Naive B cell (primary cell): ENCODE results near the gene NUP205. TPM values are rescaled to one million over a fixed set of nuclear protein-coding genes. Genes with fewer than 3 reads are reported as not detected.

Source experiments
- ATAC-seq, 2 donors: fragments of 150-1000 bp; cut with Tn5 transposase; 2 replicates each; pipeline ENCODE4 v1.10.0; 2021; ENCODE audit warnings: low read depth in 2 of 2, mild to moderate bottlenecking in 2 of 2, moderate library complexity in 2 of 2
- DNase-seq: peaks from one replicate; pipeline ENCODE4 v3.0.0; 2022
- H3K27ac Mint-ChIP-seq, 6 donors: one replicate each; pipeline ENCODE4 v1.8.0; 2020 to 2022; ENCODE audit warnings: mild to moderate bottlenecking in 6 of 6, mixed read lengths in 6 of 6, moderate library complexity in 5 of 6, inconsistent platforms in 2 of 6
- H3K27me3 Mint-ChIP-seq, 3 donors: one replicate each; pipeline ENCODE4 v1.8.0; 2021 to 2022; ENCODE audit warnings: mixed read lengths in 3 of 3, mild to moderate bottlenecking in 1 of 3
- H3K36me3 Mint-ChIP-seq, 2 donors: one replicate each; pipeline ENCODE4 v1.8.0; 2020 to 2022; ENCODE audit warnings: mixed read lengths in 2 of 2, inconsistent platforms in 1 of 2, mild to moderate bottlenecking in 1 of 2
- H3K4me1 Mint-ChIP-seq, 3 donors: one replicate each; pipeline ENCODE4 v1.8.0; 2020 to 2022; ENCODE audit warnings: mixed read lengths in 3 of 3, inconsistent platforms in 1 of 3, mild to moderate bottlenecking in 1 of 3, moderate library complexity in 1 of 3
- H3K4me3 Mint-ChIP-seq, 8 donors: one replicate each; pipeline ENCODE4 v1.8.0; 2020 to 2022; ENCODE audit warnings: mild to moderate bottlenecking in 8 of 8, mixed read lengths in 8 of 8, moderate library complexity in 8 of 8, inconsistent platforms in 2 of 8
- H3K9me3 Mint-ChIP-seq, 7 donors: one replicate each; pipeline ENCODE4 v1.8.0; 2020 to 2022; ENCODE audit warnings: mixed read lengths in 7 of 7, mild to moderate bottlenecking in 5 of 7, inconsistent platforms in 2 of 7, moderate library complexity in 1 of 7
- polyA plus RNA-seq, 6 donors: library from polyadenylated mRNA; unstranded; fragments of 300-500 nt; fragmentation: Illumina TruSeq; gene quantifications; one replicate each; pipeline ENCODE4 v1.2.3, GENCODE V29; 2021; ENCODE audit warnings: low read depth in 6 of 6

NUP205 gene
- polyA plus RNA-seq, 6 donors from 2014 or later = 8.8 to 22.0 (median 18.2) TPM

DNA sequence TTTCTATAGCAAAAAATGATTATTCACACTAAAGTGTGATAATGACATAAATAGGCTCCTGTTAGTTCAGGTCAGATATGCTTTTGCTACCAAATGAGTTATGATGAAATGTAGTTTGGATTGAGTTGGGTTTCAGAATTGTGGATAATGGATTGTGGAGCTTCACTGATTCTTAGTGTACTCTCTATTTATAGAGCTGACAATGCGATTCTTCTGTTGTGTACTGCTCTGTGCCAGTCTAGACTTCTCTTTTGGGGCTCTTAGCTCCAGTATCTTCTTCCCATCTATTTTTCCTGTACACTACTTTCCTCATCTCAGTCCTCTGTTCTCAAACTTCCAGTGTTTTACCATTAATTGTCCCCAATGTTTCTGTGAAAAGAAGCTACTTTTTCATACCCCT lies 112.1 kb downstream of the NUP205 start:
- ATAC-seq = no peak
- Mint-ChIP-seq H3K27ac (peak overlapping the region in 1 of 6 donors; percentile 23), H3K36me3 (peaks cover 0 to 5% of the 10 kb centered on the region in 2 donors), H3K9me3 (peaks cover 0 to 3% (median 0%) of the 10 kb centered on the region in 7 donors), H3K4me1 (peaks cover 20 to 48% (median 38%) of the 10 kb centered on the region in 3 donors), H3K4me3 (no peak overlapping the region), H3K27me3 (no peaks in the 10 kb centered on the region)
- no peak for DNase-seq

DNA sequence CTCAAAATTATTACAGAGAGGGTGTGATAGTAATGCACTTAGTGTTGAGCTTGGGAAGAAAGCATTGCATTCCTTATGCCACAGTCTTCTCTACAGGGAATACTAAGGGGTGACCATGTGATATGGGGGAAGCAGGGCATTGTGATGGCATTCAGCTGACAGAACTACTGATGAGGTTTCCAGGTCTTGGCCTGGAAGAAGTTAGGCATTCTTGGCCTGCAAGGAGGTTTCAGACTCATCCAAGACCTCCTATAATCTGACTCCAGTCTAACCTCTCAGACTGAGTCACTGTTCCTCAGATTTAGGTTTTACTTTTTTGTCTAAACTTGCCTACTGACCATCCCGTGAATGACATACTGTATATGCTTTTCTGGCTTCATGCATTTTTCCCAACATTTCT lies 112.5 kb downstream of the NUP205 start:
- ATAC-seq (no peak), DNase-seq (no peak)
- Mint-ChIP-seq H3K27me3 (no peaks in the 10 kb centered on the region), H3K36me3 (peaks cover 0 to 7% of the 10 kb centered on the region in 2 donors), H3K27ac (peak overlapping the region in 1 of 6 donors; percentile 23), H3K4me1 (peaks cover 20 to 46% (median 34%) of the 10 kb centered on the region in 3 donors), H3K4me3 (no peak overlapping the region), H3K9me3 (peaks cover 0 to 3% (median 0%) of the 10 kb centered on the region in 7 donors)

DNA sequence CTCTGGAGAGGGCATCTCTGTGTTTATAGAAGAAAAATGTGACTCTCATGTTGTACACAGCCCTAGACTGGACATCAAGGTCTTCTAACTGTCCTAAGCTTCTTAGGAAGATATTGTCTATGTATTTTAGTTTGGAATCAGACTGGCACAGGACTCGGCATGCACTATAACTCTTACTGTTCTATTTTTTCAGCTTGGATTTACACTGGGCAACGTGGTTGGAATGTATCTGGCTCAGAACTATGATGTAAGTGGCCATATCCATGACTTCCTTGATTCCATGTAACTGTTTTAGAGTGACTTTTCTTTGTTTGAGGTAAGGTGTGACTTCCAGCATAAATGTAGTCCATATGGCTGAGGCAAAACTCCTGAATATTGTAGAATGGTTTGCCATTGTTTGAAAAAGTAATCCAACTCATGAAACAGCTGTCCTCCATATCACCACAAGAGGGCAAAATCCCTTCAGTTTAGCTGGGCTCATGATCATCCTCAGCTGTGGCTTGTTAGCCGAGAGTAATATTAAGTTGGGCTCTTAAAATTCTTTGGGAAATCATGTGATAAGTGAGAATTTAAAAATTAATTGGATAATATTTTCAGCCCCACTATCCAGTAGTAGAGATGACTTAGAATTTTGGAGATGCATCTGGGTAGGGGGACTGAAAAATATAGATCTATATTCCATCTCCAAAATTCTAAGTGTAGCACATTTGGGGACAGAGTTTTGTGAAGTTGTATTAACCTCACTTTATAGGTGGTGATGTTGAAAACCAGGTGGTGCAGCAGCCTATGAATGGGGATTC lies 115.0 kb downstream of the NUP205 start:
- no peak overlapping the region for H3K27ac Mint-ChIP-seq
- peaks cover 9 to 25% (median 19%) of the 10 kb centered on the region in 3 donors for H3K4me1 Mint-ChIP-seq
- no peak for DNase-seq
- no peak overlapping the region for H3K4me3 Mint-ChIP-seq
- peaks cover 2 to 13% of the 10 kb centered on the region in 2 donors for H3K36me3 Mint-ChIP-seq
- ATAC-seq = peak in 1 of 2 donors; percentile 41
- no peaks in the 10 kb centered on the region for H3K27me3 Mint-ChIP-seq
- peaks cover 0 to 3% (median 0%) of the 10 kb centered on the region in 7 donors for H3K9me3 Mint-ChIP-seq

DNA sequence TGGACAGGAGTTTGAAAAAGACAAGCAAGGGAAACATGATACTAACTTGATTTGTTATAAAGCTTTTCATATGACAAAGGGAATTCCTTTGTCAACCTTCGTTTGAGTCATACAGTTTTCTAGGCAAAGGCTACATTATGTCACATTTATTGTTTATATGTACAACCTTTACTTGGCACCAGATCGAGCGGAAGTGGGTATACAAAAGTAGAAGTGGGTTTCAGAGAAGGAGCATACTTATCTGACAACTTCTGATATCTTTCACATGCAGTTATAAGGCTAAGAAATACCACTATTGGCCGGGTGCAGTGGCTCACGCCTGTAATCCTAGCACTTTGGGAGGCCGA lies 115.6 kb downstream of the NUP205 start:
- H3K4me1 Mint-ChIP-seq = peaks cover 9 to 20% (median 17%) of the 10 kb centered on the region in 3 donors
- peaks cover 8 to 13% of the 10 kb centered on the region in 2 donors for H3K36me3 Mint-ChIP-seq
- no peak for DNase-seq
- ATAC-seq = no peak
- no peaks in the 10 kb centered on the region for H3K27me3 Mint-ChIP-seq
- H3K27ac Mint-ChIP-seq = peak overlapping the region in 1 of 6 donors; percentile 74
- H3K4me3 Mint-ChIP-seq = no peak overlapping the region
- H3K9me3 Mint-ChIP-seq = peaks cover 0 to 3% (median 0%) of the 10 kb centered on the region in 7 donors

DNA sequence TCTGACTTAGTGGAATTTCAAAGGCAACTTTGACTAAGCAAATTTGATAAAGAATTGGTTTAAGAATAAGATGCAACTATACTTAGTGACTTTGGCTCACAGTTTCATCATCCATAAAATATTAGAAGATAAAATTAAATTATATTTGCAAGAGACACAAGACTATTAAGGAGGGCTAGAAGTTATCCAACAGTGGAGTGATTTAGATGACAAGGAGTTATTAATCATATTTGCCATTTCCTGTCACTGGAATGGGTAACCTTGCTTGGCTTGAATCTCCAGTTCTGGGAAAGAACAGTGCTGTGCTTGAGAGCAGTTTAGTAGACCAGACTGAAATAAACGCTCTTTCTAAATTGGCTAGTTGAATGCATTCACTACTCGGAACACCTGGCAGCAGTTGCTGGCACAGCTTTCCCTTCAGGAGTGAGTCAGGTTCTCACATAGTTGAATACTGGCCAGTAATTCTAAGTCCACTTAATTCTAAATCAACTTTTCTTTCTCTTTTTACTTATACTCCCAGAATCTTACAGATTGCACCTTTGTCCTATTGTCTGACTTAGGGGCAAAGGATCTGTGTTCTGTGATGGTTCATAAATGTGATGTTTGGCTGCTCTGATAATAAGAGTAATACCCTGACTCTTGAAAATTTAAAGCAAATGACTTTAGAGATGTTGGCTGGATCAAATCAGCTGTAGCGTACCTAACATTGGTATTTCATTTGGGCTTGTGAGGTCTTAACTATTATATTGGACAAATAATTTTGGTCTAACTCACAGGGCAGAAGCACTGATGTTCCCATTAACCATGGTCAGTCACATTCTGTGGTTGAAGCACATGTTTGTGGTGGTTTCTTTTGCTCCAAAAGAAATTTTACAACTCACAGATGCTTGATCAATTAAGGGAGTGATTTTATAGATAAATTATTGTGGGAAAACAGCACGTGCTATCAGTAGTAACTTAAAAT lies 121.2 kb downstream of the NUP205 start:
- Mint-ChIP-seq H3K36me3 (peaks cover 18 to 19% of the 10 kb centered on the region in 2 donors), H3K4me1 (peaks cover 15 to 25% (median 17%) of the 10 kb centered on the region in 3 donors), H3K4me3 (no peak overlapping the region), H3K9me3 (no peaks in the 10 kb centered on the region), H3K27me3 (no peaks in the 10 kb centered on the region), H3K27ac (peak overlapping the region in 1 of 6 donors; percentile 9)
- DNase-seq = no peak
- ATAC-seq = no peak

DNA sequence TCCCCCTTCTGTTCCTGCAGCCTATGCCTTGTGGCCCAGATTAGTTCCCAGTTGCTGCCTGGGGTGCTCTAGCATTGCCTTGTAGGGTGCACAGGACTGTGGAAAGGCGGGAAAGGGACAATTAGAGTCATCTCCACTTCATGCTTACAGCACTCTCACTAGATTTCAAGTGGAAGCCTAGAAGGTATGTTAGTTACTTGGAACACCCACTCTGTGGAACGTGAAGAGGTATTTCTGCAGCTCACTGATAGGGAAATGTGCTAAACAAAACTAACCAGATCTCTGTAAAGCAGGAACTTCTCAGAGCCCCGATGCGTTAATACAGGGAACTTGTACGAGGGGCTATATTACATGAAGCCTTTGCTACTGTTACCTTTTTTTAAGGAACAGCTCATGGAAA lies 124.0 kb downstream of the NUP205 start:
- no peaks in the 10 kb centered on the region for H3K9me3 Mint-ChIP-seq
- DNase-seq = no peak
- peak overlapping the region in 1 of 8 donors; percentile 59 for H3K4me3 Mint-ChIP-seq
- H3K4me1 Mint-ChIP-seq = peaks cover 15 to 30% (median 20%) of the 10 kb centered on the region in 3 donors
- H3K36me3 Mint-ChIP-seq = peaks cover 6 to 24% of the 10 kb centered on the region in 2 donors
- ATAC-seq = no peak
- no peaks in the 10 kb centered on the region for H3K27me3 Mint-ChIP-seq
- peak overlapping the region in 2 of 6 donors; percentile 45 to 54 for H3K27ac Mint-ChIP-seq

DNA sequence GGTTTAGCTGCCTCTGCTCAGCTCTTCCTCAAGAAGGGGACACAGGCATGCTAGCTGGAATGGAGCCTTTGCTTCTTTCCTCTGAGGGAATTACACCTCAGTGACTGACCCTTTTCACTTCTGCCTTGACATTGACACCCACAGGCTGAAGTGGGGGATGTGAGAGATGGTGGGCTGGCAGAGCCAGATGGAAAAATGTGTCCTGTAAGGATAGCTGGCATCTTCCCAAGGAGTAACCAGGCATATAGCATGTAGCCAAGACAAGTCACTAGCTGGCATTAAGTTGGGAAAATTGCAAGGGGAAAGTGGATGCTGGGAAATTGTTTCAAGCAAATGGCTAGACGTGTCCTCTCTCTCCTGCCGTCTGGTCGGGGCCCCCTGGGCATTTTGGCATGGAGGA lies 124.5 kb downstream of the NUP205 start:
- Mint-ChIP-seq H3K4me1 (peaks cover 15 to 30% (median 20%) of the 10 kb centered on the region in 3 donors), H3K27ac (peak overlapping the region; percentile 1 to 79 (median 50)), H3K27me3 (no peaks in the 10 kb centered on the region), H3K36me3 (peaks cover 6 to 24% of the 10 kb centered on the region in 2 donors), H3K4me3 (peak overlapping the region in 1 of 8 donors; percentile 21), H3K9me3 (no peaks in the 10 kb centered on the region)
- ATAC-seq = no peak
- DNase-seq = no peak

DNA sequence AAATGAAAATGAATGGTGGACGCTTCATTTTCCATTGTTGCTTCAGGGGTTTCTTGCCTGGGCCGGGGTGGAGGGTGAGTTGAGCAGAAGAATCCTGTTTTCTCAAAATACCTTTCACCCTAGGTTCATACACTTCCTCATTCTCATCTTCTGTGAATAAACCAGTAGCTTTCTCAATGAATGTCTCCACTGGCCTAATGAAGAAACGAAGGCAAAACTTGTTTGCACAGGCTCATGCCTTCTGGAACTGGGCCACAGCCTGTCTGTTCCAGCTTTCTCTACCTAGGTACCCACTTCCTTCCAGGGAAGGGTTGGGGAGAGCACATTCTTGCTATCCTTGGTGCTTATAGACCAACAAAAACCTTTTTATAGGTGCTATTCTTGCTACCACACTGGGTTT lies 125.9 kb downstream of the NUP205 start:
- H3K27me3 Mint-ChIP-seq = no peaks in the 10 kb centered on the region
- H3K27ac Mint-ChIP-seq = peak overlapping the region in 2 of 6 donors; percentile 38 to 52
- H3K36me3 Mint-ChIP-seq = peaks cover 6 to 14% of the 10 kb centered on the region in 2 donors
- DNase-seq (no peak), ATAC-seq (no peak)
- H3K9me3 Mint-ChIP-seq = no peaks in the 10 kb centered on the region
- no peak overlapping the region for H3K4me3 Mint-ChIP-seq
- H3K4me1 Mint-ChIP-seq = peaks cover 15 to 30% (median 20%) of the 10 kb centered on the region in 3 donors

DNA sequence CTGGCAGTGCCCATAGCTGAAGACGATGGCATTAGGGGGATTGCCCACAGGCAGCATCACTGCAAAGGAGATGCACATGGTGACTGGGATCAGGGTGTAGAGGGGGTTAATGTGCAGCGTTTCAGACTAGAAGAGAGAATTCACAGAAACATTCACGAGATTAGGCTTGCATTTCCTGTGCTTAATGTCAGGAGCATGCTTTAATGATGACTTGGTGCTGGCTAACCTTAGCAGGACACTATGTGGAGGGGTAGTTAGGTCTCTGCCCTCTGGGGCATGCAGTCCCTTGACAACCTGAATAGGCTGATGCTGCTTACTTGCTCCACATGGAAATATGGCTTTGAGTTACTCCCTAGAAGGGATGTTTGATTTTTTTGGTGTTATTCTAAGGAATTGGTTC lies 126.4 kb downstream of the NUP205 start:
- Mint-ChIP-seq H3K27ac (peak overlapping the region in 3 of 6 donors; percentile 20 to 52 (median 36)), H3K4me1 (peaks cover 15 to 30% (median 20%) of the 10 kb centered on the region in 3 donors)
- no peak for DNase-seq

DNA sequence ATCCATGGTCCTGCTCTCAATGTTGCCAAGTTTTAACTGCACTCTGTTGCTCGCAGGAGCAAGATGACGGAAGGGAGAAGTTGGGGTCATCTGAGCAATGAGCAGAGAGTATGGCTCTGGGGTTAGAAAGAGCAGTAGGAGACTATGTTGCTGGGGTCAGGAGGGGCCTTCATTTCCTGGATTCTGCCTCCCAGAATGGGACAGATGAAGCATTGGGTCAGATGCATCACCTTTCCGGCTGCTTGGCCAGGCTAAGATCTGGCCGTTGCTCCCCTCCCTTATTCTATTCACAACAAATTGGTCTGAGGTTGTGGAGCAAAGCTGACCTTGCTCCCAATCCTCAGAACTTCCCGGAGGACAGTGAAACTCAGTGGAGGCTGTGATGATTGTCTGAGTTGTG lies 127.0 kb downstream of the NUP205 start:
- no peaks in the 10 kb centered on the region for H3K27me3 Mint-ChIP-seq
- peak overlapping the region in 1 of 6 donors; percentile 52 for H3K27ac Mint-ChIP-seq
- no peak for ATAC-seq
- no peak overlapping the region for H3K4me3 Mint-ChIP-seq
- no peak for DNase-seq
- H3K36me3 Mint-ChIP-seq = peaks cover 5 to 14% of the 10 kb centered on the region in 2 donors
- peaks cover 15 to 30% (median 20%) of the 10 kb centered on the region in 3 donors for H3K4me1 Mint-ChIP-seq
- no peaks in the 10 kb centered on the region for H3K9me3 Mint-ChIP-seq

More for the DNA sequence above, 126.4 kb downstream of the NUP205 start:
- Mint-ChIP-seq H3K4me3 (no peak overlapping the region), H3K9me3 (no peaks in the 10 kb centered on the region), H3K36me3 (peaks cover 4 to 11% of the 10 kb centered on the region in 2 donors), H3K27me3 (no peaks in the 10 kb centered on the region)
- no peak for ATAC-seq

DNA sequence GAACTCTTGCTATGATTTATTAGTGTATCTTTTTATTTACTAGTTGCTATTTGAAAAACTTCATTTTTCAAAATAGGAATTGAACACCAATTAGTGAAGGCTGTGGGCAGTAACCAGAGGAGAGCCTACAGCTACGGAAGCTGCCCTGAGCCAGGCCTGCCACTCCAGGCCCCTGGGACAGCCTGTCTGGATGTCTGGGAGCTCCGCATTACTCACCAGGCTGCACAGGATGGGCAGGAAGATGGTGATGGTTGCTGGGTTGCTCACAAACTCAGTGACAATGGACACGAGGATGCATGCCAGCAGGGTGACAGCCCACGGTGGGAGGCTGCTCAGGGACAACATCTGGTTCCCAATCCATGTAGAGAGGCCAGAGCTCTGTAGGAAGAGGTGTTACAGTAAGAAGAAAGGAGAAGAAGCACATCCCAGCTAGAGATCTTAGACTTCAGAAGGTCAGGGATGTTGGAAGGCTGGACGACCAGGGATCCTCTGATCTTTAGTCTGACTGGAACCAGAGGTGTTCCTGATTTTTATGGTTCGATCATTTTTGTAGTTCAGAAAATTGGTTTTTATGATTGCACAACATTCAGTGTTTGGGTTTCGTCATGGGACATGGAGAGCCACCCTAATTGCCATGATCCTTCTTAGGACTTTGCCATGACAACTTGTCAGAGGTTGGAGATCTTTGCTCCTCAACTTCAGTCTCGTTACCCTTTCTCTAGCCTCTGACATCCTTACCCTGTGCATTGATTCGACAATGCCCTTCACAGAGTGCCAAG lies 127.8 kb downstream of the NUP205 start:
- Mint-ChIP-seq H3K27me3 (no peaks in the 10 kb centered on the region), H3K9me3 (no peaks in the 10 kb centered on the region), H3K4me1 (peaks cover 15 to 30% (median 17%) of the 10 kb centered on the region in 3 donors), H3K36me3 (peaks cover 5 to 14% of the 10 kb centered on the region in 2 donors), H3K27ac (peak overlapping the region in 1 of 6 donors; percentile 28), H3K4me3 (no peak overlapping the region)
- no peak for DNase-seq
- ATAC-seq = no peak

DNA sequence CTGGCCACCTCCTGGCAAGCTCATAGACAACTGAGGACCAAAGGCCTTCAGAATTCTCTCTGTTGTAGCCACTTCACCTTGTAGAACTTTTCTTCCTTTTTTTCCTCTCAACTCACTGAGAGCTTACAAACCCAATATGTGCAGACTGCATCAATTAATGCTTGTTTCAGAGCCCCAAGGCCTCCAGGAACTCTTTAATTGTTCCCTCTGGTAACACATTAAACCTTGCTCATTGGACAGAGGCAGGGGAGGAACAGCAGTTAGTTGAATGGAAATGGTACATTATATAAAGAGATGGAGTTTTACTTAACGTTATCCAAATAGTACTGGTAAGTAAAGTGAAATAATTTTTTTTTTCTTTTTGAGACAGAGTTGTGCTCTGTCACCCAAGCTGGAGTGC lies 129.7 kb downstream of the NUP205 start:
- H3K4me1 Mint-ChIP-seq = peaks cover 4 to 16% (median 6%) of the 10 kb centered on the region in 3 donors

More for the DNA sequence above, 129.7 kb downstream of the NUP205 start:
- DNase-seq (no peak), ATAC-seq (no peak)
- Mint-ChIP-seq H3K27ac (peak overlapping the region in 2 of 6 donors; percentile 65 to 67), H3K9me3 (no peaks in the 10 kb centered on the region), H3K4me3 (no peak overlapping the region), H3K36me3 (peaks cover 5 to 14% of the 10 kb centered on the region in 2 donors), H3K27me3 (no peaks in the 10 kb centered on the region)
